ENCODE measurements around the gene WNT3A. TPM values are rescaled to one million over a fixed set of nuclear protein-coding genes. Genes with fewer than 3 reads are reported as not detected.
A peak's percentile ranks its signal among the peaks of the same experiment; 100 is the strongest.

The WNT3A gene
- total RNA-seq, 6 donors from 2014 or later: 1.0 to 19.6 (median 6.4) TPM

DNA sequence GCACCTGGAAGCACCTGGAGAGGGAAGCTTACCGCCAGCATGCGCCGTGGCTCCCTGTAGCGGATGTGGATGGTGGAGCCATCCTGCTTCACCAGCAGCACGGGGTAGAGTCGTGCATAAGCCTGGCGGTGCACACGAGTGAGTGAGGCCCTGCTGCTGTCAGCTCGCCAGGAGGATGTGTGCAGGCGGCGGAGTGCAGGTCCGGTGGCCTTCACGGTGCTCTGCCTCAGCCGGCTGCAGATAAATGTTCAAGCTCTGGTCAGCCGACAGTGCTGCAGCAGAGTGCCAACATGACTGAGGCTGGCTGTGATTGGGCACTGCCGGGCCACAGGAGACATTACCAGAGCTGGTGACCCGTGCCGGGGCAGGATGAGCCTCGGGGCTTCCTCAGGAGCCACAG, 100.8 kb downstream of the WNT3A start:
- no peaks in the 10 kb centered on the region for H3K27me3 ChIP-seq
- no peak overlapping the region for H3K27ac ChIP-seq
- DNase-seq (peak in 1 of 2 donors; percentile 67), ATAC-seq (ENCODE audit: low FRiP score in 2 of 2) (no peak)
- no peak overlapping the region for H3K4me3 ChIP-seq
- H3K4me1 ChIP-seq: peaks cover 26 to 40% (median 29%) of the 10 kb centered on the region in 4 donors
- WGBS, 2 donors: 92 to 100% methylated on average over 4 to 18 of the region's 19 CpGs
- H3K36me3 ChIP-seq: peaks cover 0 to 24% (median 15%) of the 10 kb centered on the region in 4 donors
- H3K9me3 ChIP-seq: no peaks in the 10 kb centered on the region
- TF ChIP-seq POLR2AphosphoS5 (IDR thresholded peaks at IDR 0.05) (no peak), POLR2A (IDR thresholded peaks at IDR 0.05) (no peak), EP300 (IDR thresholded peaks at IDR 0.05) (no peak)
- TF ChIP-seq, protein P1, sequence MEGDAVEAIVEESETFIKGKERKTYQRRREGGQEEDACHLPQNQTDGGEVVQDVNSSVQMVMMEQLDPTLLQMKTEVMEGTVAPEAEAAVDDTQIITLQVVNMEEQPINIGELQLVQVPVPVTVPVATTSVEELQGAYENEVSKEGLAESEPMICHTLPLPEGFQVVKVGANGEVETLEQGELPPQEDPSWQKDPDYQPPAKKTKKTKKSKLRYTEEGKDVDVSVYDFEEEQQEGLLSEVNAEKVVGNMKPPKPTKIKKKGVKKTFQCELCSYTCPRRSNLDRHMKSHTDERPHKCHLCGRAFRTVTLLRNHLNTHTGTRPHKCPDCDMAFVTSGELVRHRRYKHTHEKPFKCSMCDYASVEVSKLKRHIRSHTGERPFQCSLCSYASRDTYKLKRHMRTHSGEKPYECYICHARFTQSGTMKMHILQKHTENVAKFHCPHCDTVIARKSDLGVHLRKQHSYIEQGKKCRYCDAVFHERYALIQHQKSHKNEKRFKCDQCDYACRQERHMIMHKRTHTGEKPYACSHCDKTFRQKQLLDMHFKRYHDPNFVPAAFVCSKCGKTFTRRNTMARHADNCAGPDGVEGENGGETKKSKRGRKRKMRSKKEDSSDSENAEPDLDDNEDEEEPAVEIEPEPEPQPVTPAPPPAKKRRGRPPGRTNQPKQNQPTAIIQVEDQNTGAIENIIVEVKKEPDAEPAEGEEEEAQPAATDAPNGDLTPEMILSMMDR (IDR thresholded peaks at IDR 0.05): no peak

DNA sequence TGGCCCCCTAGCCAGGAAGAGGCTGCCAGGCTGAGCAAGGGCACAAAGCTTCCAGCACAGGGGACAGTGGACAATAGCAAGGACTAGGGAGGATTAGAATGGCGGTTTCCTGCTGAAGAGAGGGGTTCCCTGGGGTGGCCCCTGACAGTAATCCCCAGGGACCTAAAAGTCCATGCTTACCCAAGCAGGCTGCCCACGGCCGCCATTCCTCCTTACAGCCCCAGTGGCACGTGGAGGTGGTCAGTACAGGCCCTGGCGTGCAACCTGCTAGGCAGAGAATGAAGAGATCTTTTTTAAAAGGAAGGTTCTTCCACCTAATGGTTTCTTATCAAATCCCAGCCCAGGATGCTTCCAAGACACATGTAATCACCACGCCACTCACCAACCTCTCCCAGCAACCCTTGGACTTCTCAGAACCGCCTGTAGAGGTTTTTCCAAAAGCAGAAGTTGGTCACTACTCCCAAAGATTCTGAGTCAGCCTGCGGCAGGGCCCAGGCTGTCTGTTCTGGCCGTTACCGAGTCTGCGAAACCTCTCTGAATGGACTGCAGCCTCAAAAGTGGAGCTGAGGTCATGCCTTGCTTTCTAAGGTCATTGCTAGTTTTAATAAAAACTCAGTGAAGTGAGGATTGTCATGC, 101.4 kb downstream of the WNT3A start:
- H3K36me3 ChIP-seq: peaks cover 0 to 24% (median 15%) of the 10 kb centered on the region in 4 donors
- TF ChIP-seq POLR2A (IDR thresholded peaks at IDR 0.05): no peak
- TF ChIP-seq, protein P1 (IDR thresholded peaks at IDR 0.05): no peak
- no peak for TF ChIP-seq POLR2AphosphoS5 (IDR thresholded peaks at IDR 0.05)
- TF ChIP-seq EP300 (IDR thresholded peaks at IDR 0.05): no peak
- peaks cover 26 to 39% (median 29%) of the 10 kb centered on the region in 4 donors for H3K4me1 ChIP-seq
- H3K27me3 ChIP-seq: no peaks in the 10 kb centered on the region
- 69 to 79% methylated on average over 6 to 11 of the region's 11 CpGs for WGBS, 2 donors
- ATAC-seq (ENCODE audit: low FRiP score in 2 of 2) (no peak), DNase-seq (no peak)
- H3K27ac ChIP-seq: peak overlapping the region; percentile 87 to 100 (median 92)
- peak overlapping the region; percentile 68 to 92 (median 80) for H3K4me3 ChIP-seq
- H3K9me3 ChIP-seq: no peaks in the 10 kb centered on the region

DNA sequence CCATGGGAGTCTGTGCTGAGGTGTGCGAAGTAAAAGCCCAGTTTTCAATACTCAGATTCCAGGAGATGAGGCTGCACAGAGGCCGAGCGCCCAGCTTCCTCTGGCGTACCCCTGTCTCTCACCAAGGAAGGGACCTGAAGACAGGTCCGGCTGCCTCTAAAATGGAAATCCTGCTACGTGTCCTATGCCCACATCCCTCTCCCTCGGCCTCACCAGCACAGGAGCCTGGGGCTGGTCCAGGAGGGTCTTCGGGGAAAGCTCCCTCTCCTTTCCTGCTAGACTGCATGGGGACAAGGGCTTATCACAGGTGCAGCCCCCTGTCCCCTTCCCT, 101.9 kb downstream of the WNT3A start:
- DNase-seq: no peak
- Histone ChIP-seq H3K4me1 (peaks cover 23 to 35% (median 25%) of the 10 kb centered on the region in 4 donors), H3K27me3 (no peaks in the 10 kb centered on the region), H3K27ac (peak overlapping the region; percentile 87 to 100 (median 92)), H3K36me3 (peaks cover 0 to 24% (median 15%) of the 10 kb centered on the region in 4 donors), H3K4me3 (peak overlapping the region; percentile 68 to 92 (median 80)), H3K9me3 (no peaks in the 10 kb centered on the region)
- no peak for TF ChIP-seq POLR2AphosphoS5 (IDR thresholded peaks at IDR 0.05)
- TF ChIP-seq EP300 (IDR thresholded peaks at IDR 0.05): no peak
- TF ChIP-seq POLR2A (IDR thresholded peaks at IDR 0.05): no peak
- TF ChIP-seq, protein P1 (IDR thresholded peaks at IDR 0.05): no peak
- 7% methylated on average over 8 of the region's 8 CpGs; no CpG with 5 or more reads in 1 of the 2 donors for WGBS, 2 donors
- no peak for ATAC-seq (ENCODE audit: low FRiP score in 2 of 2)

DNA sequence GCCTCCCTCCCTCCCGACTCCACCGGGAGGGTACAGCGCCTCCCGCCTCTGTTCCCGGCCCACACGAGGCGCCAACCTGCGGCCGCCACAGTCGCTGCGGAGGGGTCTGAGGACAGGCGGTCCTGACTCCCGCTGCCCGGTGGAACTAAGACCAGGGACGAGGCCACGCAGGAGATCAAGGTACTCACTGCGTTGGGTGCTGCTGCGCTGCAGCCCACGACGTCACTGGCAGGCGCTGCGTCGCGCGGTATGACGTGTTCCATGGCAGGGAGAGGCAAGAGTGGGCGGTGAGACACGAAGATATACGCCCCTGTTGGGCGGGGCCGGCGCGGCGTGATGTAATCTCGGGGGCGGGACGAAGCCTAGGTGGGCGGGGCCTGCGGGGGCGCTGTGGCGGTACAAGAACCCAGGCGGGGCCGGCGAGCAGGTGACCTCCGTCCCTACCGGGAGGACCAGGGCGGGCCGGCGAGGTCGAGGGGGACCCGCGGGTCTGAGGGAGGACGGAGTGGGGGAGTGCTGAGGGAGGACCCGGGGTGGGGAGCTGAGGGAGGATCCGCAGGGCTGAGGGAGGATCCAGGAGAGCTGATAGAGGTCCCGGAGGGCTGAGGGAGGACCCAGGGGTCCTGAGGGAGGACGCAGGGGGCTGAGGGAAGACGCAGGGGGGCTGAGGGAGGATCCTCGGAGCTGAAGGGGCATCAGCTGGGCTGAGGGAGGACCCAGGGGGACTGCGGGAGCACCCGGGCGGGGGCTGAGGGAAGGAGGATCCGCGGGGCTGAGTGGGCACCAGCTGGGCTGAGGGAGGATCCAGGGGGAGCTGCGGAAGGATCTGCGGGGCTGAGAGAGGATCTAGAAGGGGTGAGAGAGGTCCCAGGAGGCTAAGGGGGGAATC, 102.5 kb downstream of the WNT3A start, which contains the start of gene MRPL55:
Gene MRPL55, minus strand, starts transcription at position 227 of the 889 bp plus-strand sequence. CDS start 1,039 bp downstream, outside the sequence.
- Histone ChIP-seq H3K27me3 (no peaks in the 10 kb centered on the region), H3K4me1 (peaks cover 19 to 29% (median 20%) of the 10 kb centered on the region in 4 donors), H3K4me3 (peak within 1 kb of the TSS; percentile 68 to 92 (median 80)), H3K27ac (peak within 1 kb of the TSS; percentile 87 to 100 (median 92)), H3K36me3 (peaks cover 0 to 24% (median 15%) of the 10 kb centered on the region in 4 donors), H3K9me3 (no peaks in the 10 kb centered on the region)
- DNase-seq (peak; percentile 99 to 100), ATAC-seq (ENCODE audit: low FRiP score in 2 of 2) (peak; percentile 99)
- TF ChIP-seq POLR2A (IDR thresholded peaks at IDR 0.05): peak; percentile 54 to 95 (median 80)
- peak; percentile 99 to 100 for TF ChIP-seq POLR2AphosphoS5 (IDR thresholded peaks at IDR 0.05)
- TF ChIP-seq EP300 (IDR thresholded peaks at IDR 0.05): peak in 1 of 4 donors; percentile 86
- TF ChIP-seq, protein P1 (IDR thresholded peaks at IDR 0.05): peak in 3 of 6 experiments; percentile 6 to 22 (median 11)
- WGBS, 2 donors: 0 to 1% methylated on average over 40 to 63 of the region's 66 CpGs

Data from upper lobe of left lung (tissue), 6 donors.